ENCODE data around the gene BRS3. TPM values are rescaled to one million over a fixed set of nuclear protein-coding genes. Genes with fewer than 3 reads are reported as not detected.
"Not testable (repeated sequence)": the region's sequence is repeated elsewhere in the genome, so short reads cannot be mapped to it uniquely, and the experiment has no call there.

The BRS3 gene
- polyA plus RNA-seq (2013, experiment 1 of 2; ENCODE audit: insufficient read length), result not detected
- not detected for polyA plus RNA-seq (2013, experiment 2 of 2; ENCODE audit: insufficient read length)

- no peak for DNase-seq
These were observed at the start of gene BRS3 for GRCh38 chrX:136487647-136488046. Gene BRS3, plus strand, starts transcription at chrX:136487947. Its CDS starts 168 bp downstream, at chrX:136488115.

- no peak for DNase-seq
These were observed 49.6 kb upstream of the BRS3 start for GRCh38 chrX:136438192-136438591.

- not testable (repeated sequence) for DNase-seq
These were observed 42.1 kb upstream of the BRS3 start for GRCh38 chrX:136445674-136446073.

GRCh38 chrX:136446208-136446607 is 41.5 kb upstream of the BRS3 start:
- no peak for DNase-seq

GRCh38 chrX:136447308-136447707 is 40.4 kb upstream of the BRS3 start:
- DNase-seq, result no peak

- DNase-seq, result no peak
These were observed 39.8 kb upstream of the BRS3 start for GRCh38 chrX:136447968-136448367.

- no peak for DNase-seq
These were observed 37.5 kb upstream of the BRS3 start for GRCh38 chrX:136450050-136450830.

- DNase-seq, result no peak
These were observed 35.1 kb upstream of the BRS3 start for GRCh38 chrX:136452614-136453013.

GRCh38 chrX:136453114-136453513 is 34.6 kb upstream of the BRS3 start:
- no peak for DNase-seq

GRCh38 chrX:136453771-136454170 is 34.0 kb upstream of the BRS3 start:
- DNase-seq, result no peak

- DNase-seq, result no peak
These were observed 31.6 kb upstream of the BRS3 start for GRCh38 chrX:136456133-136456532.

GRCh38 chrX:136457303-136457917 is 30.3 kb upstream of the BRS3 start:
- DNase-seq, result no peak

- DNase-seq, result no peak
These were observed 23.2 kb upstream of the BRS3 start for GRCh38 chrX:136464589-136464988.

GRCh38 chrX:136467303-136467702 is 20.4 kb upstream of the BRS3 start:
- no peak for DNase-seq

- no peak for DNase-seq
These were observed 19.2 kb upstream of the BRS3 start for GRCh38 chrX:136468391-136469103.

GRCh38 chrX:136473663-136474062 is 14.1 kb upstream of the BRS3 start:
- DNase-seq, result no peak

GRCh38 chrX:136475236-136475635 is 12.5 kb upstream of the BRS3 start:
- DNase-seq, result no peak

- no peak for DNase-seq
These were observed 11.2 kb upstream of the BRS3 start for GRCh38 chrX:136476501-136476900.

- DNase-seq, result no peak
These were observed 10.7 kb upstream of the BRS3 start for GRCh38 chrX:136477026-136477425.

- no peak for DNase-seq
These were observed 7.4 kb upstream of the BRS3 start for GRCh38 chrX:136480383-136480782.

- DNase-seq, result no peak
These were observed 959 bp downstream of the BRS3 start for GRCh38 chrX:136488706-136489105.

GRCh38 chrX:136491832-136492231 is 4.1 kb downstream of the BRS3 start:
- DNase-seq, result no peak

- DNase-seq, result no peak
These were observed 5.3 kb downstream of the BRS3 start for GRCh38 chrX:136493011-136493410.

All from fibroblast of skin of back (primary cell).